ENCODE results near the gene PLOD2. TPM values are rescaled to one million over a fixed set of nuclear protein-coding genes. Genes with fewer than 3 reads are reported as not detected.

The PLOD2 gene
- 11.8 TPM for polyA plus RNA-seq (ENCODE audit: insufficient read length)

GRCh38 chr3:146160964-146161662 lies at the start of gene PLOD2:
Gene PLOD2, minus strand, starts transcription at chr3:146161184. Its CDS starts 195 bp downstream, at chr3:146160989.
- no peak for DNase-seq (ENCODE audit: low read depth)

GRCh38 chr3:146209371-146209770 lies 48.4 kb upstream of the PLOD2 start:
- no peak for DNase-seq (ENCODE audit: low read depth)

GRCh38 chr3:146203776-146204175 lies 42.8 kb upstream of the PLOD2 start:
- DNase-seq (ENCODE audit: low read depth) = no peak

GRCh38 chr3:146200461-146201220 lies 39.7 kb upstream of the PLOD2 start:
- DNase-seq (ENCODE audit: low read depth) = no peak

GRCh38 chr3:146199762-146200161 lies 38.8 kb upstream of the PLOD2 start:
- no peak for DNase-seq (ENCODE audit: low read depth)

GRCh38 chr3:146196789-146197188 lies 35.8 kb upstream of the PLOD2 start:
- no peak for DNase-seq (ENCODE audit: low read depth)

- no peak for DNase-seq (ENCODE audit: low read depth)
These were observed 34.6 kb upstream of the PLOD2 start for GRCh38 chr3:146195605-146196004.

GRCh38 chr3:146195030-146195429 lies 34.0 kb upstream of the PLOD2 start:
- no peak for DNase-seq (ENCODE audit: low read depth)

GRCh38 chr3:146191051-146191450 lies 30.1 kb upstream of the PLOD2 start:
- DNase-seq (ENCODE audit: low read depth) = no peak

GRCh38 chr3:146189519-146190173 lies 28.7 kb upstream of the PLOD2 start:
- no peak for DNase-seq (ENCODE audit: low read depth)

- DNase-seq (ENCODE audit: low read depth) = no peak
These were observed 26.5 kb upstream of the PLOD2 start for GRCh38 chr3:146187334-146187950.

- DNase-seq (ENCODE audit: low read depth) = no peak
These were observed 23.4 kb upstream of the PLOD2 start for GRCh38 chr3:146184241-146185015.

GRCh38 chr3:146181216-146181615 lies 20.2 kb upstream of the PLOD2 start:
- no peak for DNase-seq (ENCODE audit: low read depth)

- DNase-seq (ENCODE audit: low read depth) = no peak
These were observed 19.4 kb upstream of the PLOD2 start for GRCh38 chr3:146180376-146180775.

GRCh38 chr3:146178006-146178689 lies 17.2 kb upstream of the PLOD2 start:
- DNase-seq (ENCODE audit: low read depth) = no peak

GRCh38 chr3:146177519-146177918 lies 16.5 kb upstream of the PLOD2 start:
- DNase-seq (ENCODE audit: low read depth) = no peak

GRCh38 chr3:146177072-146177471 lies 16.1 kb upstream of the PLOD2 start:
- no peak for DNase-seq (ENCODE audit: low read depth)

- no peak for DNase-seq (ENCODE audit: low read depth)
These were observed 11.6 kb upstream of the PLOD2 start for GRCh38 chr3:146172586-146172985.

- no peak for DNase-seq (ENCODE audit: low read depth)
These were observed 9.6 kb upstream of the PLOD2 start for GRCh38 chr3:146170591-146170990.

- DNase-seq (ENCODE audit: low read depth) = no peak
These were observed 8.9 kb upstream of the PLOD2 start for GRCh38 chr3:146169891-146170290.

GRCh38 chr3:146166826-146167225 lies 5.8 kb upstream of the PLOD2 start:
- no peak for DNase-seq (ENCODE audit: low read depth)

All from forelimb muscle (tissue), 1 donor.